IMR-90 (cell line): Measurements from ENCODE around the gene CYP2J2. TPM values are rescaled to one million over a fixed set of nuclear protein-coding genes. Genes with fewer than 3 reads are reported as not detected.

Experiments used
- ATAC-seq: fragments of 200-7000 bp; cut with Tn5 transposase; 2 replicates; pipeline ENCODE4 v1.9.1; 2020; ENCODE audit warnings: low read depth, mild to moderate bottlenecking, moderate library complexity
- BruUV-seq: library from RNA; stranded (reverse); fragments of 400-500 nt; replicated peaks from 2 replicates; lab custom pipeline; 2021; lab: Mats Ljungman, UMichigan
- CTCF ChIA-PET: fragments of 300-600 bp; formaldehyde crosslinking; extraction: SDS; loops from one replicate; lab custom pipeline; 2021; ENCODE audit warnings: antibody characterized with exemption; lab: Yijun Ruan, JAX
- POLR2A ChIA-PET: fragments of 300-600 bp; sonication (Branson Sonifier 250); formaldehyde crosslinking; loops from one replicate; lab custom pipeline; 2022; ENCODE audit warnings: antibody characterized with exemption; ENCODE audit not compliant: unreplicated experiment; lab: Charles Lee
- DNase-seq: peaks from one replicate; pipeline ENCODE4 v3.0.0; 2013
- H2AFZ ChIP-seq: replicated peaks from 2 replicates; pipeline ENCODE3; 2013; ENCODE audit warnings: low read length, mild to moderate bottlenecking; ENCODE audit not compliant: poor library complexity
- H2AK5ac ChIP-seq: 2 replicates; pipeline ENCODE4 v1.6.1; 2013; ENCODE audit warnings: low read depth, low read length, inconsistent platforms
- H2AK9ac ChIP-seq: replicated peaks from 2 replicates; pipeline ENCODE3; 2013; ENCODE audit warnings: mild to moderate bottlenecking, low read depth, low read length, moderate library complexity; ENCODE audit not compliant: poor library complexity
- H2BK120ac ChIP-seq: 2 replicates; pipeline ENCODE4 v1.6.1; 2013; ENCODE audit warnings: low read depth, low read length, inconsistent platforms
- H2BK15ac ChIP-seq: 3 replicates; pipeline ENCODE4 v1.6.1; 2013; ENCODE audit warnings: low read depth, low read length, inconsistent platforms
- H2BK20ac ChIP-seq: 2 replicates; pipeline ENCODE4 v1.6.1; 2013; ENCODE audit warnings: low read depth, mild to moderate bottlenecking, inconsistent platforms, low read length, moderate library complexity
- H2BK5ac ChIP-seq: 2 replicates; pipeline ENCODE4 v1.6.1; 2013; ENCODE audit warnings: mild to moderate bottlenecking, low read depth, low read length, inconsistent platforms; ENCODE audit not compliant: poor library complexity, severe bottlenecking
- H3K14ac ChIP-seq: replicated peaks from 2 replicates; pipeline ENCODE4 v1.6.1; 2013; ENCODE audit warnings: low read depth, low read length, inconsistent platforms
- H3K18ac ChIP-seq: 2 replicates; pipeline ENCODE4 v1.6.1; 2013; ENCODE audit warnings: low read depth, low read length, control low read depth
- H3K23ac ChIP-seq: 2 replicates; pipeline ENCODE4 v1.6.1; 2013; ENCODE audit warnings: low read depth, low read length, inconsistent platforms
- H3K27ac ChIP-seq: 2 replicates; pipeline ENCODE4 v1.5.1; 2013; ENCODE audit warnings: mild to moderate bottlenecking, control low read depth, low read length; ENCODE audit not compliant: insufficient read depth
- H3K27me3 ChIP-seq: 2 replicates; pipeline ENCODE4 v1.6.1; 2013; ENCODE audit warnings: low read length; ENCODE audit not compliant: control insufficient read depth, insufficient read depth
- H3K36me3 ChIP-seq: 2 replicates; pipeline ENCODE4 v1.6.1; 2013; ENCODE audit warnings: low read length, mixed read lengths; ENCODE audit not compliant: control insufficient read depth, insufficient read depth
- H3K4ac ChIP-seq: 2 replicates; pipeline ENCODE4 v1.6.1; 2013; ENCODE audit warnings: low read depth, low read length, inconsistent platforms
- H3K4me1 ChIP-seq: 2 replicates; pipeline ENCODE4 v1.6.1; 2013; ENCODE audit warnings: low read length, mixed read lengths; ENCODE audit not compliant: control insufficient read depth, insufficient read depth
- H3K4me2 ChIP-seq: 2 replicates; pipeline ENCODE4 v1.6.1; 2013; ENCODE audit warnings: low read depth, mild to moderate bottlenecking, control low read depth, low read length, moderate library complexity
- H3K4me3 ChIP-seq: 2 replicates; pipeline ENCODE4 v1.5.1; 2013; ENCODE audit warnings: low read depth, mild to moderate bottlenecking, control low read depth, low read length, moderate library complexity; ENCODE audit not compliant: insufficient read depth
- H3K56ac ChIP-seq: 2 replicates; pipeline ENCODE4 v1.6.1; 2013; ENCODE audit warnings: low read length, inconsistent platforms; ENCODE audit not compliant: insufficient read depth; ENCODE audit errors: extremely low read depth
- H3K79me1 ChIP-seq, 2 experiments: 2 replicates each; pipeline ENCODE4 v1.6.1; 2013; ENCODE audit warnings: low read length in 2 of 2, inconsistent platforms in 1 of 2, low read depth in 1 of 2
- H3K9ac ChIP-seq: 2 replicates; pipeline ENCODE4 v1.6.1; 2013; ENCODE audit warnings: low read depth, low read length, control low read depth
- H3K9me1 ChIP-seq: 2 replicates; pipeline ENCODE4 v1.6.1; 2013; ENCODE audit warnings: low read length, inconsistent platforms; ENCODE audit not compliant: insufficient read depth
- H3K9me3 ChIP-seq: 2 replicates; pipeline ENCODE4 v1.6.1; 2013; ENCODE audit warnings: low read length; ENCODE audit not compliant: control insufficient read depth, insufficient read depth
- H4K20me1 ChIP-seq: 2 replicates; pipeline ENCODE4 v1.6.1; 2013; ENCODE audit warnings: low read length, inconsistent platforms; ENCODE audit not compliant: insufficient read depth
- H4K5ac ChIP-seq: 2 replicates; pipeline ENCODE4 v1.6.1; 2013; ENCODE audit warnings: mild to moderate bottlenecking, low read depth, low read length, control low read depth
- H4K8ac ChIP-seq, 2 experiments: 2 replicates each; pipeline ENCODE4 v1.6.1; 2013; ENCODE audit warnings: low read depth in 2 of 2, low read length in 2 of 2, control low read depth in 1 of 2, inconsistent platforms in 1 of 2
- H4K91ac ChIP-seq: 2 replicates; pipeline ENCODE4 v1.6.1; 2013; ENCODE audit warnings: low read depth, low read length, inconsistent platforms; ENCODE audit not compliant: insufficient read depth
- BHLHE40 ChIP-seq: fragments of 150-350 bp; IDR thresholded peaks from 2 replicates; pipeline ENCODE4 v1.6.1; 2016; ENCODE audit warnings: mild to moderate bottlenecking, low read depth, low read length
- CEBPB ChIP-seq: IDR thresholded peaks from 2 replicates; pipeline ENCODE4 v1.6.1; 2012; ENCODE audit warnings: low read depth, low read length, improper control_type of control experiment
- CHD1 ChIP-seq: IDR thresholded peaks from 2 replicates; pipeline ENCODE4 v1.6.1; 2012; ENCODE audit warnings: low read depth, low read length, improper control_type of control experiment
- ELK1 ChIP-seq: fragments of 150-350 bp; IDR thresholded peaks from 2 replicates; pipeline ENCODE4 v1.6.1; 2016; ENCODE audit warnings: low read depth, mild to moderate bottlenecking, low read length, moderate library complexity, borderline replicate concordance
- FOS ChIP-seq: fragments of 150-350 bp; IDR thresholded peaks from 2 replicates; pipeline ENCODE4 v1.6.1; 2016; ENCODE audit warnings: low read depth, low read length
- MAFK ChIP-seq: IDR thresholded peaks from 2 replicates; pipeline ENCODE4 v1.6.1; 2012; ENCODE audit warnings: low read depth, low read length, improper control_type of control experiment
- MAZ ChIP-seq: IDR thresholded peaks from 2 replicates; pipeline ENCODE4 v1.6.1; 2012; ENCODE audit warnings: low read depth, mild to moderate bottlenecking, low read length, improper control_type of control experiment, moderate library complexity, borderline replicate concordance
- MXI1 ChIP-seq: IDR thresholded peaks from 2 replicates; pipeline ENCODE4 v1.6.1; 2012; ENCODE audit warnings: low read depth, mild to moderate bottlenecking, low read length, moderate library complexity, borderline replicate concordance
- NFE2L2 ChIP-seq: fragments of 150-350 bp; IDR thresholded peaks from 2 replicates; pipeline ENCODE4 v1.6.1; 2016; ENCODE audit warnings: low read depth, mild to moderate bottlenecking, low read length
- POLR2A ChIP-seq: IDR thresholded peaks from 2 replicates; pipeline ENCODE4 v1.6.1; 2012; ENCODE audit warnings: mild to moderate bottlenecking, low read depth, low read length
- RAD21 ChIP-seq: IDR thresholded peaks from 2 replicates; pipeline ENCODE4 v1.6.1; 2012; ENCODE audit warnings: low read length, improper control_type of control experiment
- RCOR1 ChIP-seq: IDR thresholded peaks from 2 replicates; pipeline ENCODE4 v1.6.1; 2012; ENCODE audit warnings: mild to moderate bottlenecking, low read length, improper control_type of control experiment; ENCODE audit not compliant: insufficient replicate concordance
- RFX5 ChIP-seq: IDR thresholded peaks from 2 replicates; pipeline ENCODE4 v1.8.0; 2012; ENCODE audit warnings: low read depth, mild to moderate bottlenecking, low read length, moderate library complexity
- SMC3 ChIP-seq: fragments of 150-350 bp; IDR thresholded peaks from 2 replicates; pipeline ENCODE4 v1.6.1; 2016; ENCODE audit warnings: low read depth, mild to moderate bottlenecking, antibody characterized with exemption, low read length, moderate library complexity
- WGBS, 2 experiments: methylation state at CpG; one replicate each; pipeline versions ENCODE4 v1.1.5 to v1.1.7; 2013; ENCODE audit warnings: missing lambda C conversion rate in 2 of 2; ENCODE audit not compliant: insufficient read length in 1 of 2; ENCODE audit errors: extremely low coverage in 2 of 2; 5-methylcytosine and 5-hydroxymethylcytosine counted together
- dilution Hi-C: fragments of 300-500 bp; cut with HindIII; formaldehyde crosslinking; loops from one replicate; pipeline ENCODE4 v1.14.3; 2018; ENCODE audit warnings: low sequenced_read_pairs; ENCODE audit not compliant: unreplicated experiment
- in situ Hi-C: fragments of 300-500 bp; cut with MboI; formaldehyde crosslinking; loops from 3 replicates; pipeline ENCODE4 v1.14.3; 2019; ENCODE audit warnings: low sequenced_read_pairs, inconsistent platforms, mixed read lengths
- intact Hi-C: fragments of 100-400 bp; cut with micrococcal nuclease; formaldehyde crosslinking; loops from 2 replicates; pipeline ENCODE4 v1.10.0; 2022
- polyA plus RNA-seq, 3 experiments: library from polyadenylated mRNA; depleted of rRNA; stranded (reverse); fragments of >200 nt; gene quantifications; 2 replicates each; pipeline ENCODE4 v1.2.3, GENCODE V29; 2012; ENCODE audit warnings: low replicate concordance in 1 of 3
- total RNA-seq: library from RNA; depleted of rRNA; stranded (reverse); fragments of >200 nt; gene quantifications from 2 replicates; pipeline ENCODE4 v1.2.3, GENCODE V29; 2012
- TF ChIP-seq, protein P1 (sequence below): fragments of 150-350 bp; IDR thresholded peaks from 2 replicates; pipeline ENCODE4 v1.6.1; 2017; ENCODE audit warnings: mild to moderate bottlenecking, antibody characterized with exemption, low read length, low read depth
- TF ChIP-seq, protein P2 (sequence below): conservative IDR thresholded peaks from 2 replicates; pipeline ENCODE4 v1.5.1; 2012; ENCODE audit warnings: mild to moderate bottlenecking, low read depth, low read length, improper control_type of control experiment

The CYP2J2 gene
- total and polyA plus RNA-seq, 2 of the 4 experiments (the other 2 are of a cell fraction), result 0.18 TPM; not detected in 1

DNA sequence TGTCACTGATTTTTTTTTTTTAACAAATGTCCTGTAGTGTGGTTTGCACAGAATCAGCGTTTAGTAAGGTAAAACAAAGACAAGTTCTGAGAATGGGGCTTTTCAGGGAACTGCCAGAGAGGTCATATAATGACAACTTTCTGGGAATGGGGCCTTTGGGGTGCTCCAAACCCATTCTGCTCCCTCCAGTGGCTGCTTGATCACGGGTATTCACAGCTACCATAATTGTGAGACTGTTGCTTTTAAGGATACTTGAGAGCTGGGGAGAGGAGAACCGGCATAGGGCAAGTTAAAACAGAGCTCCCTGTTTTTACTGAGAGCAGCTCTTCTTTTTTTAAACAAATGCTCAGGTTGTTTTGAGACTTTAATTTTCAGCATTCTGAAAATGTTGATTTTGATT, 48.2 kb downstream of the CYP2J2 start:
- Histone ChIP-seq H3K36me3 (no peaks in the 10 kb centered on the region), H3K56ac (no peak overlapping the region), H3K9me3 (no peaks in the 10 kb centered on the region; the same call in 1 of the 2 replicates), H2BK120ac (no peak overlapping the region), H4K91ac (no peak overlapping the region), H3K9me1 (no peaks in the 10 kb centered on the region), H3K27ac (no peak overlapping the region), H2AK5ac (no peak overlapping the region), H3K4ac (no peak overlapping the region), H3K4me3 (no peak overlapping the region), H4K20me1 (no peaks in the 10 kb centered on the region), H3K9ac (no peak overlapping the region), H3K18ac (no peak overlapping the region), H3K14ac (no peak overlapping the region), H3K4me2 (no peak overlapping the region), H2AFZ (no peak overlapping the region), H2AK9ac (no peak overlapping the region), H3K4me1 (no peaks in the 10 kb centered on the region), H3K23ac (no peak overlapping the region), H3K79me1 (no peaks in the 10 kb centered on the region), H4K5ac (no peak overlapping the region), H2BK5ac (no peak overlapping the region), H2BK15ac (no peak overlapping the region), H3K27me3 (peaks cover 4% of the 10 kb centered on the region; the same call in 1 of the 2 replicates), H4K8ac (no peak overlapping the region), H2BK20ac (no peak overlapping the region)
- BruUV-seq, result no TSS peak
- 10% methylated on average over 2 of the region's 3 CpGs; no CpG with 5 or more reads in 1 of the 2 experiments for WGBS, 2 experiments
- POLR2A ChIA-PET, result interaction anchor here (0.6 kb wide), 1 partner anchor 9 kb away, joined by 3 read pairs; no protein-coding TSS in a partner anchor
- TF ChIP-seq POLR2A (no peak), FOS (no peak), BHLHE40 (no peak), MAZ (no peak), MAFK (no peak), CEBPB (no peak), RFX5 (no peak), RCOR1 (no peak), NFE2L2 (no peak), SMC3 (no peak), RAD21 (no peak), MXI1 (no peak), ELK1 (no peak), CHD1 (no peak)
- TF ChIP-seq, protein P1, sequence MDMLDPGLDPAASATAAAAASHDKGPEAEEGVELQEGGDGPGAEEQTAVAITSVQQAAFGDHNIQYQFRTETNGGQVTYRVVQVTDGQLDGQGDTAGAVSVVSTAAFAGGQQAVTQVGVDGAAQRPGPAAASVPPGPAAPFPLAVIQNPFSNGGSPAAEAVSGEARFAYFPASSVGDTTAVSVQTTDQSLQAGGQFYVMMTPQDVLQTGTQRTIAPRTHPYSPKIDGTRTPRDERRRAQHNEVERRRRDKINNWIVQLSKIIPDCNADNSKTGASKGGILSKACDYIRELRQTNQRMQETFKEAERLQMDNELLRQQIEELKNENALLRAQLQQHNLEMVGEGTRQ, result no peak
- TF ChIP-seq, protein P2, sequence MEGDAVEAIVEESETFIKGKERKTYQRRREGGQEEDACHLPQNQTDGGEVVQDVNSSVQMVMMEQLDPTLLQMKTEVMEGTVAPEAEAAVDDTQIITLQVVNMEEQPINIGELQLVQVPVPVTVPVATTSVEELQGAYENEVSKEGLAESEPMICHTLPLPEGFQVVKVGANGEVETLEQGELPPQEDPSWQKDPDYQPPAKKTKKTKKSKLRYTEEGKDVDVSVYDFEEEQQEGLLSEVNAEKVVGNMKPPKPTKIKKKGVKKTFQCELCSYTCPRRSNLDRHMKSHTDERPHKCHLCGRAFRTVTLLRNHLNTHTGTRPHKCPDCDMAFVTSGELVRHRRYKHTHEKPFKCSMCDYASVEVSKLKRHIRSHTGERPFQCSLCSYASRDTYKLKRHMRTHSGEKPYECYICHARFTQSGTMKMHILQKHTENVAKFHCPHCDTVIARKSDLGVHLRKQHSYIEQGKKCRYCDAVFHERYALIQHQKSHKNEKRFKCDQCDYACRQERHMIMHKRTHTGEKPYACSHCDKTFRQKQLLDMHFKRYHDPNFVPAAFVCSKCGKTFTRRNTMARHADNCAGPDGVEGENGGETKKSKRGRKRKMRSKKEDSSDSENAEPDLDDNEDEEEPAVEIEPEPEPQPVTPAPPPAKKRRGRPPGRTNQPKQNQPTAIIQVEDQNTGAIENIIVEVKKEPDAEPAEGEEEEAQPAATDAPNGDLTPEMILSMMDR, result no peak
- DNase-seq (no peak), ATAC-seq (no peak)
- intact Hi-C loops, result no loop called here
- CTCF ChIA-PET, result interaction anchor here (1.0 kb wide), 2 partner anchors 8 to 9 kb away, joined by 3 to 5 read pairs; no protein-coding TSS in a partner anchor
- in situ Hi-C loops, result no loop called here
- dilution Hi-C loops, result no loop called here
